Gastrocnemius medialis (tissue), 4 donors: ENCODE results near the gene AMIGO3. TPM values are rescaled to one million over a fixed set of nuclear protein-coding genes. Genes with fewer than 3 reads are reported as not detected.
"Not testable (repeated sequence)": the region's sequence is repeated elsewhere in the genome, so short reads cannot be mapped to it uniquely, and the experiment has no call there.

Source experiments
- ATAC-seq, 2 donors: fragments of 150-250 bp; one replicate each; pipeline ENCODE4 v1.9.1; 2016
- DNase-seq, 2 donors: peaks; one replicate each; pipeline ENCODE4 v3.0.0-alpha.2; 2019
- H3K27ac ChIP-seq, 4 donors: fragments of 200-600 bp; sonication (generic); 1 replicate in 1 of 4; 2 replicates in 3 of 4; pipeline ENCODE4 v1.5.1; 2016 to 2018; ENCODE audit warnings: mild to moderate bottlenecking in 2 of 4, moderate library complexity in 1 of 4
- H3K27me3 ChIP-seq, 3 donors: fragments of 200-600 bp; sonication (generic) in 2 of 3; 1 replicate in 1 of 3; 2 replicates in 2 of 3; pipeline versions ENCODE4 v1.5.1 to v1.6.0; 2016 to 2019; ENCODE audit warnings: mild to moderate bottlenecking in 1 of 3, moderate library complexity in 1 of 3
- H3K36me3 ChIP-seq, 2 donors: fragments of 200-600 bp; sonication (generic) in 1 of 2; one replicate each; pipeline ENCODE4 v1.5.1; 2017 to 2018
- H3K4me1 ChIP-seq, 2 donors: fragments of 200-600 bp; sonication (generic) in 1 of 2; one replicate each; pipeline ENCODE4 v1.5.1; 2016 to 2017; ENCODE audit warnings: mild to moderate bottlenecking in 2 of 2
- H3K4me3 ChIP-seq, 4 donors: fragments of 200-600 bp; sonication (generic) in 3 of 4; 1 replicate in 1 of 4; 2 replicates in 3 of 4; pipeline ENCODE4 v1.5.1; 2016 to 2019; ENCODE audit warnings: mild to moderate bottlenecking in 2 of 4
- H3K9me3 ChIP-seq, 3 donors: fragments of 200-600 bp; sonication (generic) in 2 of 3; 1 replicate in 1 of 3; 2 replicates in 2 of 3; pipeline ENCODE4 v1.5.1; 2016 to 2019
- CTCF ChIP-seq, 5 experiments: fragments of 450-650 bp in 3 of 5; fragments of 200-600 bp in 2 of 5; sonication (generic) in 2 of 5; IDR thresholded peaks in 4 of 5; conservative IDR thresholded peaks in 1 of 5; 1 replicate in 4 of 5; 2 replicates in 1 of 5; pipeline ENCODE4 v1.5.1; 2016 to 2019; ENCODE audit warnings: antibody characterized with exemption in 5 of 5, mild to moderate bottlenecking in 3 of 5, moderate library complexity in 3 of 5
- POLR2A ChIP-seq, 2 donors: fragments of 450-650 bp; IDR thresholded peaks; one replicate each; pipeline ENCODE4 v1.6.1; 2017; ENCODE audit warnings: antibody characterized with exemption in 2 of 2, mild to moderate bottlenecking in 2 of 2, moderate library complexity in 2 of 2
- in situ Hi-C, 4 donors: fragments of 200-750 bp; cut with MboI; loops; one replicate each; pipeline versions ENCODE4 v1.15.0 to v1.8.0; 2017; ENCODE audit warnings: low sequenced_read_pairs in 4 of 4
- intact Hi-C: fragments of 100-400 bp; cut with DNase I; formaldehyde crosslinking; loops from one replicate; pipeline ENCODE4 v1.15.1; 2023; ENCODE audit warnings: low total_unique reads
- total RNA-seq, 4 donors: library from RNA; depleted of rRNA; stranded (reverse); fragments of >200 nt; gene quantifications; one replicate each; pipeline versions ENCODE4 v1.1.0 to v1.2.3, GENCODE V29; 2016

The AMIGO3 gene
- total RNA-seq, 4 donors from 2014 or later: 0.10 to 0.76 (median 0.42) TPM; not detected in 1

- peaks cover 47 to 63% of the 10 kb centered on the region in 2 donors for H3K4me1 ChIP-seq
These were observed 30.2 kb downstream of the AMIGO3 start, which contains the start of the genes MST1 and RNF123 for GRCh38 chr3:49689046-49689907. Gene MST1, minus strand, starts transcription at chr3:49689474. Its CDS starts 783 bp downstream, at chr3:49688691. Gene RNF123, plus strand, starts transcription at chr3:49689557. Its CDS starts 1,609 bp downstream, at chr3:49691166.

GRCh38 chr3:49688338-49689045 is 31.0 kb downstream of the AMIGO3 start:
- H3K36me3 ChIP-seq, DNase-seq, in situ Hi-C loops, H3K9me3 ChIP-seq, H3K27me3 ChIP-seq: not testable (repeated sequence)
- peak; percentile 7 to 14 for ATAC-seq
- H3K27ac ChIP-seq: peak overlapping the region; percentile 92 to 99 (median 96)
- intact Hi-C loops: loop anchor here (2.0 kb wide), 1 partner anchor 14 kb away; the partner anchor contains the start of gene APEH
- H3K4me3 ChIP-seq: peak overlapping the region; percentile 91 to 100 (median 98)
- H3K4me1 ChIP-seq: peaks cover 39 to 55% of the 10 kb centered on the region in 2 donors

More at GRCh38 chr3:49689046-49689907, 30.2 kb downstream of the AMIGO3 start, which contains the start of the genes MST1 and RNF123:
- Histone ChIP-seq H3K27me3 (peaks cover 0 to 3% (median 0%) of the 10 kb centered on the region in 3 donors), H3K27ac (peak within 1 kb of the TSS; percentile 92 to 99 (median 96)), H3K9me3 (no peaks in the 10 kb centered on the region), H3K4me3 (peak within 1 kb of the TSS; percentile 91 to 100 (median 98)), H3K36me3 (no peaks in the 10 kb centered on the region)
- intact Hi-C loops (loop anchor here (2.0 kb wide), 1 partner anchor 14 kb away; the partner anchor contains the start of gene APEH), in situ Hi-C loops (no loop called here)
- peak; percentile 78 to 86 for DNase-seq
- peak; percentile 73 to 81 for ATAC-seq
- TF ChIP-seq POLR2A (IDR thresholded peaks at IDR 0.05) (peak; percentile 82 to 83), CTCF (IDR thresholded peaks at IDR 0.05 in 4 of 5, conservative IDR thresholded peaks at IDR 0.05 in 1 of 5) (peak in 4 of 5 experiments; percentile 27 to 51 (median 41))

GRCh38 chr3:49687424-49687795 is 32.1 kb downstream of the AMIGO3 start:
- ATAC-seq, intact Hi-C loops, H3K27me3 ChIP-seq, H3K9me3 ChIP-seq, in situ Hi-C loops, DNase-seq, H3K4me3 ChIP-seq: not testable (repeated sequence)
- peaks cover 0 to 15% of the 10 kb centered on the region in 2 donors for H3K36me3 ChIP-seq
- peaks cover 30 to 46% of the 10 kb centered on the region in 2 donors for H3K4me1 ChIP-seq
- H3K27ac ChIP-seq: peak overlapping the region in 2 of 4 donors; percentile 9 to 98

- H3K27me3 ChIP-seq, DNase-seq, in situ Hi-C loops, ATAC-seq, H3K9me3 ChIP-seq, intact Hi-C loops: not testable (repeated sequence)
- Histone ChIP-seq H3K36me3 (peaks cover 0 to 20% of the 10 kb centered on the region in 2 donors), H3K4me3 (peak overlapping the region; percentile 31 to 40 (median 36)), H3K4me1 (peaks cover 25 to 41% of the 10 kb centered on the region in 2 donors), H3K27ac (peak overlapping the region in 1 of 4 donors; percentile 98)
These were observed 32.6 kb downstream of the AMIGO3 start for GRCh38 chr3:49686769-49687423.

GRCh38 chr3:49686346-49686745 is 33.1 kb downstream of the AMIGO3 start:
- H3K27ac ChIP-seq, H3K9me3 ChIP-seq, DNase-seq, intact Hi-C loops, in situ Hi-C loops, ATAC-seq, H3K27me3 ChIP-seq: not testable (repeated sequence)
- Histone ChIP-seq H3K4me3 (peak overlapping the region; percentile 31 to 40 (median 36)), H3K4me1 (peaks cover 20 to 35% of the 10 kb centered on the region in 2 donors), H3K36me3 (peaks cover 0 to 26% of the 10 kb centered on the region in 2 donors)

GRCh38 chr3:49685846-49686245 is 33.6 kb downstream of the AMIGO3 start:
- H3K9me3 ChIP-seq, H3K4me3 ChIP-seq, H3K27ac ChIP-seq, DNase-seq, H3K27me3 ChIP-seq, ATAC-seq, intact Hi-C loops, in situ Hi-C loops: not testable (repeated sequence)
- H3K36me3 ChIP-seq: peaks cover 0 to 31% of the 10 kb centered on the region in 2 donors
- peaks cover 15 to 30% of the 10 kb centered on the region in 2 donors for H3K4me1 ChIP-seq

- H3K27ac ChIP-seq, H3K9me3 ChIP-seq, ATAC-seq, in situ Hi-C loops, intact Hi-C loops, DNase-seq, H3K27me3 ChIP-seq, H3K4me3 ChIP-seq: not testable (repeated sequence)
- H3K4me1 ChIP-seq: peaks cover 9 to 23% of the 10 kb centered on the region in 2 donors
- H3K36me3 ChIP-seq: peaks cover 0 to 38% of the 10 kb centered on the region in 2 donors
These were observed 34.4 kb downstream of the AMIGO3 start for GRCh38 chr3:49685103-49685502.

- H3K36me3 ChIP-seq: peaks cover 0 to 45% of the 10 kb centered on the region in 2 donors
- H3K27ac ChIP-seq, intact Hi-C loops, in situ Hi-C loops, H3K9me3 ChIP-seq, H3K27me3 ChIP-seq, H3K4me3 ChIP-seq, ATAC-seq, DNase-seq: not testable (repeated sequence)
- H3K4me1 ChIP-seq: peaks cover 6 to 20% of the 10 kb centered on the region in 2 donors
These were observed 35.0 kb downstream of the AMIGO3 start for GRCh38 chr3:49684453-49684852.
